ENCODE data around the gene TEX29. TPM values are rescaled to one million over a fixed set of nuclear protein-coding genes. Genes with fewer than 3 reads are reported as not detected.

Gene TEX29
- total RNA-seq, 1 experiment from 2014 or later, result 0.33 TPM

DNA sequence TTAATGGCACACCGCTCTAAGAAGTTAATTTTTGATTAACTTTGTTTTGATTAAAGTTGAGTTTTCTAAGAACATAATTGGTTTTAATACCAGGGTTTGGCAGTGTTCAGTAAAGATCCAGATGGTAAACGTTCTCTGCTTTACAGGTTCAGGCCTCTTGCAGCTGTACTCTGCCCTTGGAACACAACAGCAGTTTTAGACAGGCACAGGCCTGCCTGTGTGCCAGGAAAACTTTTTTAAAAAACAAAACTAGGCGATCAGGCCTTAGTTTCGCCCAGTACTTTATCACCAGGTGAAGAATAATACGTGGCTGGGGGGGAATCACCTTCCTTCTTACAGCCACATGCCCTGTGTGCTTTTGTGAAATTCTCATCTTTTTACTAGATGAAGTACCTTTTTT lies 38.0 kb upstream of the TEX29 start:
- H2BK120ac ChIP-seq (ENCODE audit: low read depth, low read length, poor library complexity, severe bottlenecking), result no peak overlapping the region
- Mint-ChIP-seq H3K27ac (no peak overlapping the region), H3K36me3 (ENCODE audit: insufficient read depth in 1 of 3, low read depth in 3 of 3) (peaks cover 32 to 80% (median 74%) of the 10 kb centered on the region in 3 experiments), H3K27me3 (ENCODE audit: low read depth) (no peaks in the 10 kb centered on the region; the same call in 1 of the 2 replicates), H3K9me3 (no peaks in the 10 kb centered on the region), H3K4me3 (no peak overlapping the region), H3K4me1 (no peaks in the 10 kb centered on the region)
- H3K79me1 ChIP-seq (ENCODE audit: insufficient read depth, low read depth, low read length, poor library complexity, severe bottlenecking), result no peaks in the 10 kb centered on the region
- no peaks in the 10 kb centered on the region for H4K20me1 ChIP-seq (ENCODE audit: control insufficient read depth, insufficient read depth, insufficient read length)
- no peak overlapping the region for H4K8ac ChIP-seq (replicated peaks; ENCODE audit: insufficient read length, low read depth, low read length)
- WGBS (ENCODE audit: extremely low coverage, insufficient read length, low lambda C conversion rate), result no CpG with 5 or more reads among the region's 5 CpGs
- H3K23me2 ChIP-seq (ENCODE audit: insufficient read length, low read depth, low read length, poor library complexity, severe bottlenecking), result no peaks in the 10 kb centered on the region
- H3K4me1 ChIP-seq (ENCODE audit: insufficient read depth, low read length), result no peaks in the 10 kb centered on the region
- no peak overlapping the region for H2AK5ac ChIP-seq (ENCODE audit: insufficient read length, low read length)
- H3K23ac ChIP-seq (ENCODE audit: insufficient read length, low read depth, low read length), result no peak overlapping the region
- no peak overlapping the region for H2BK5ac ChIP-seq (ENCODE audit: insufficient read length, low read length)
- H3K4ac ChIP-seq (ENCODE audit: low read depth, low read length), result no peak overlapping the region
- H3K9me3 ChIP-seq (ENCODE audit: control insufficient read depth, low read depth, low read length), result no peaks in the 10 kb centered on the region
- no peak overlapping the region for H4K91ac ChIP-seq (ENCODE audit: insufficient read length, low read depth, low read length)
- H3K9ac ChIP-seq (ENCODE audit: extremely low read depth, insufficient read length, low read length), result no peak overlapping the region
- no peaks in the 10 kb centered on the region for H3K79me2 ChIP-seq (ENCODE audit: insufficient read depth, low read length)
- H3K56ac ChIP-seq (ENCODE audit: insufficient read length, low read depth, low read length), result no peak overlapping the region
- H3K27me3 ChIP-seq (ENCODE audit: insufficient read depth, low read length), result no peaks in the 10 kb centered on the region
- TF ChIP-seq, protein P1, sequence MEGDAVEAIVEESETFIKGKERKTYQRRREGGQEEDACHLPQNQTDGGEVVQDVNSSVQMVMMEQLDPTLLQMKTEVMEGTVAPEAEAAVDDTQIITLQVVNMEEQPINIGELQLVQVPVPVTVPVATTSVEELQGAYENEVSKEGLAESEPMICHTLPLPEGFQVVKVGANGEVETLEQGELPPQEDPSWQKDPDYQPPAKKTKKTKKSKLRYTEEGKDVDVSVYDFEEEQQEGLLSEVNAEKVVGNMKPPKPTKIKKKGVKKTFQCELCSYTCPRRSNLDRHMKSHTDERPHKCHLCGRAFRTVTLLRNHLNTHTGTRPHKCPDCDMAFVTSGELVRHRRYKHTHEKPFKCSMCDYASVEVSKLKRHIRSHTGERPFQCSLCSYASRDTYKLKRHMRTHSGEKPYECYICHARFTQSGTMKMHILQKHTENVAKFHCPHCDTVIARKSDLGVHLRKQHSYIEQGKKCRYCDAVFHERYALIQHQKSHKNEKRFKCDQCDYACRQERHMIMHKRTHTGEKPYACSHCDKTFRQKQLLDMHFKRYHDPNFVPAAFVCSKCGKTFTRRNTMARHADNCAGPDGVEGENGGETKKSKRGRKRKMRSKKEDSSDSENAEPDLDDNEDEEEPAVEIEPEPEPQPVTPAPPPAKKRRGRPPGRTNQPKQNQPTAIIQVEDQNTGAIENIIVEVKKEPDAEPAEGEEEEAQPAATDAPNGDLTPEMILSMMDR (conservative IDR thresholded peaks at IDR 0.05), result no peak
- H3K18ac ChIP-seq (ENCODE audit: insufficient read length, low read depth, low read length), result no peak overlapping the region
- H2AFZ ChIP-seq (ENCODE audit: low read length), result no peak overlapping the region
- no peak overlapping the region for H2BK15ac ChIP-seq (ENCODE audit: low read depth, low read length)
- DNase-seq, result no peak
- no peak overlapping the region for H2BK20ac ChIP-seq (ENCODE audit: low read depth, low read length, poor library complexity, severe bottlenecking)
- H3K4me2 ChIP-seq (ENCODE audit: insufficient read depth, insufficient read length, low read length), result no peak overlapping the region
- H3K27ac ChIP-seq (ENCODE audit: insufficient read length, low read depth, low read length), result no peak overlapping the region
- H3K14ac ChIP-seq (ENCODE audit: insufficient read depth, low read length), result no peak overlapping the region
- no peak overlapping the region for H4K5ac ChIP-seq (ENCODE audit: insufficient read length, low read depth, low read length)
- H3T11ph ChIP-seq (ENCODE audit: low read length), result no peak overlapping the region
- no peak overlapping the region for H2BK12ac ChIP-seq (ENCODE audit: insufficient read length, low read depth, low read length)
